H1 (cell line): ENCODE measurements around the gene C2CD3. TPM values are rescaled to one million over a fixed set of nuclear protein-coding genes. Genes with fewer than 3 reads are reported as not detected.

ENCODE experiments used
- CTCF ChIA-PET: fragments of 300-600 bp; sonication (Branson Sonifier 250); formaldehyde crosslinking; loops from one replicate; lab custom pipeline; 2021; ENCODE audit not compliant: partially characterized antibody; lab: Charles Lee
- POLR2A ChIA-PET: fragments of 300-600 bp; sonication (Branson Sonifier 250); formaldehyde crosslinking; loops from one replicate; lab custom pipeline; 2021; ENCODE audit warnings: inconsistent platforms; ENCODE audit not compliant: partially characterized antibody; lab: Charles Lee
- DNase-seq, 2 experiments: peaks; one replicate each; pipeline versions ENCODE4 v3.0.0 to v3.0.0-alpha.2; 2010 to 2022; ENCODE audit warnings: low spot score in 2 of 2, low read depth in 1 of 2, mixed read lengths in 1 of 2
- FAIRE-seq: peaks from 2 replicates; lab custom pipeline; 2011; peaks lifted over from hg19 to GRCh38; lab: Jason Lieb, UNC
- H2AFZ ChIP-seq: 2 replicates; pipeline ENCODE4 v1.8.1; 2012; ENCODE audit warnings: low read length, inconsistent platforms
- H2AK5ac ChIP-seq: 2 replicates; pipeline ENCODE4 v1.6.1; 2013; ENCODE audit warnings: low read depth, low read length
- H2BK120ac ChIP-seq: replicated peaks from 2 replicates; pipeline ENCODE3; 2013; ENCODE audit warnings: low read depth, low read length, inconsistent platforms
- H2BK12ac ChIP-seq: 2 replicates; pipeline ENCODE4 v1.6.1; 2013; ENCODE audit warnings: low read depth, low read length
- H2BK15ac ChIP-seq: 2 replicates; pipeline ENCODE4 v1.6.1; 2013; ENCODE audit warnings: low read length
- H2BK20ac ChIP-seq: 2 replicates; pipeline ENCODE4 v1.6.1; 2013; ENCODE audit warnings: low read length
- H2BK5ac ChIP-seq: 2 replicates; pipeline ENCODE4 v1.6.1; 2013; ENCODE audit warnings: low read depth, low read length
- H3K14ac ChIP-seq: 2 replicates; pipeline ENCODE4 v1.6.1; 2013; ENCODE audit warnings: inconsistent platforms; ENCODE audit not compliant: insufficient read length
- H3K18ac ChIP-seq: 2 replicates; pipeline ENCODE4 v1.6.1; 2013; ENCODE audit warnings: low read length; ENCODE audit errors: extremely low read depth
- H3K23ac ChIP-seq: 2 replicates; pipeline ENCODE4 v1.6.1; 2013; ENCODE audit warnings: inconsistent platforms; ENCODE audit not compliant: insufficient read length
- H3K23me2 ChIP-seq: 2 replicates; pipeline ENCODE4 v1.6.1; 2013; ENCODE audit warnings: low read depth, low read length
- H3K27ac ChIP-seq: 2 replicates; pipeline ENCODE4 v1.6.1; 2011; ENCODE audit warnings: low read depth, low read length, inconsistent platforms
- H3K27me3 ChIP-seq, 4 experiments: replicated peaks in 1 of 4; 1 replicate in 1 of 4; 2 replicates in 3 of 4; pipeline versions ENCODE4 v1.6.1 to v1.8.1; 2011 to 2013; ENCODE audit warnings: low read length in 3 of 4, mild to moderate bottlenecking in 3 of 4, inconsistent platforms in 2 of 4, mixed read lengths in 2 of 4, moderate library complexity in 1 of 4; ENCODE audit not compliant: control insufficient read depth in 3 of 4, insufficient read depth in 3 of 4; ENCODE audit errors: extremely low read depth in 1 of 4
- H3K36me3 ChIP-seq, 4 experiments: 2 replicates each; pipeline versions ENCODE4 v1.6.1 to v1.8.1; 2011 to 2013; ENCODE audit warnings: mild to moderate bottlenecking in 4 of 4, low read length in 3 of 4, moderate library complexity in 2 of 4, control low read depth in 1 of 4, inconsistent platforms in 1 of 4; ENCODE audit not compliant: insufficient read depth in 4 of 4, control insufficient read depth in 2 of 4
- H3K4ac ChIP-seq: replicated peaks from 2 replicates; pipeline ENCODE3; 2013; ENCODE audit warnings: low read length, low read depth, mixed read lengths, inconsistent platforms; ENCODE audit not compliant: insufficient read length
- H3K4me1 ChIP-seq, 4 experiments: replicated peaks in 1 of 4; 1 replicate in 1 of 4; 2 replicates in 3 of 4; pipeline versions ENCODE4 v1.6.1 to v1.8.1; 2011 to 2013; ENCODE audit warnings: low read length in 3 of 4, inconsistent platforms in 2 of 4, mixed read lengths in 1 of 4; ENCODE audit not compliant: insufficient read depth in 4 of 4, control insufficient read depth in 3 of 4
- H3K4me2 ChIP-seq, 2 experiments: 2 replicates each; pipeline versions ENCODE4 v1.6.1 to v1.8.1; 2011 to 2013; ENCODE audit warnings: low read depth in 2 of 2, low read length in 2 of 2, control low read depth in 1 of 2, inconsistent platforms in 1 of 2, mild to moderate bottlenecking in 1 of 2; ENCODE audit not compliant: insufficient read depth in 1 of 2
- H3K4me3 ChIP-seq, 4 experiments: fragments of 200-600, 300-600 bp in 1 of 4; sonication (generic), shearing (Covaris generic), sonication (Bioruptor Twin) in 1 of 4; 2 replicates each; pipeline versions ENCODE4 v1.5.1 to v1.8.1; 2011 to 2016; ENCODE audit warnings: low read length in 4 of 4, low read depth in 3 of 4, control low read depth in 2 of 4, inconsistent platforms in 2 of 4, mild to moderate bottlenecking in 2 of 4, mixed read lengths in 1 of 4, moderate library complexity in 1 of 4; ENCODE audit not compliant: insufficient read depth in 2 of 4; ENCODE audit errors: extremely low read depth in 1 of 4
- H3K56ac ChIP-seq: replicated peaks from 2 replicates; pipeline ENCODE3; 2013; ENCODE audit warnings: low read depth, mild to moderate bottlenecking, mixed read lengths, low read length, inconsistent platforms; ENCODE audit not compliant: insufficient read length
- H3K79me1 ChIP-seq: 2 replicates; pipeline ENCODE4 v1.6.1; 2013; ENCODE audit warnings: low read depth, low read length, control low read depth
- H3K79me2 ChIP-seq, 2 experiments: 2 replicates each; pipeline versions ENCODE4 v1.6.1 to v1.8.1; 2012 to 2013; ENCODE audit warnings: low read length in 2 of 2, mild to moderate bottlenecking in 2 of 2, inconsistent platforms in 1 of 2; ENCODE audit not compliant: insufficient read depth in 2 of 2, control insufficient read depth in 1 of 2
- H3K9ac ChIP-seq, 4 experiments: replicated peaks in 1 of 4; 1 replicate in 1 of 4; 2 replicates in 3 of 4; pipeline versions ENCODE4 v1.6.1 to v1.8.1; 2011 to 2013; ENCODE audit warnings: low read depth in 3 of 4, low read length in 3 of 4, control low read depth in 2 of 4, mild to moderate bottlenecking in 2 of 4, moderate library complexity in 2 of 4, inconsistent platforms in 1 of 4; ENCODE audit errors: extremely low read depth in 1 of 4
- H3K9me3 ChIP-seq, 2 experiments: 2 replicates each; pipeline versions ENCODE4 v1.6.1 to v1.8.1; 2012 to 2013; ENCODE audit warnings: mild to moderate bottlenecking in 2 of 2, moderate library complexity in 2 of 2, control low read depth in 1 of 2, inconsistent platforms in 1 of 2, low read depth in 1 of 2, low read length in 1 of 2, mixed read lengths in 1 of 2; ENCODE audit not compliant: insufficient read depth in 2 of 2
- H4K20me1 ChIP-seq, 2 experiments: replicated peaks in 1 of 2; 2 replicates each; pipeline versions ENCODE3 to v1.8.1; 2011 to 2013; ENCODE audit warnings: inconsistent platforms in 2 of 2, low read length in 2 of 2, mild to moderate bottlenecking in 1 of 2; ENCODE audit not compliant: insufficient read depth in 2 of 2, control insufficient read depth in 1 of 2
- H4K5ac ChIP-seq: 2 replicates; pipeline ENCODE4 v1.6.1; 2013; ENCODE audit warnings: low read length, low read depth, mixed read lengths, inconsistent platforms; ENCODE audit not compliant: insufficient read length
- H4K8ac ChIP-seq: 2 replicates; pipeline ENCODE4 v1.8.0; 2013; ENCODE audit warnings: mild to moderate bottlenecking, moderate library complexity, low read length, inconsistent platforms; ENCODE audit not compliant: insufficient read depth; ENCODE audit errors: extremely low read depth
- H4K91ac ChIP-seq: replicated peaks from 2 replicates; pipeline ENCODE3; 2013; ENCODE audit warnings: low read length, mixed read lengths, inconsistent platforms; ENCODE audit not compliant: insufficient read length
- EP300 ChIP-seq, 2 experiments: IDR thresholded peaks; 1 replicate in 1 of 2; 2 replicates in 1 of 2; pipeline ENCODE4 v1.6.1; 2011 to 2012; ENCODE audit warnings: low read depth in 2 of 2, low read length in 2 of 2, mild to moderate bottlenecking in 2 of 2, borderline replicate concordance in 1 of 2, inconsistent platforms in 1 of 2, moderate library complexity in 1 of 2
- WGBS, 2 experiments: shearing (Covaris generic) in 1 of 2; methylation state at CpG; one replicate each; pipeline versions ENCODE4 v1.1.6 to v1.1.7; 2013 to 2015; ENCODE audit warnings: low lambda C conversion rate in 2 of 2, mixed read lengths in 2 of 2, inconsistent platforms in 1 of 2, low coverage in 1 of 2, missing lambda C conversion rate in 1 of 2; ENCODE audit not compliant: insufficient replicate concordance in 2 of 2, insufficient coverage in 1 of 2, insufficient read length in 1 of 2; ENCODE audit errors: extremely low coverage in 1 of 2, missing lambda C conversion rate in 1 of 2; 5-methylcytosine and 5-hydroxymethylcytosine counted together
- polyA plus RNA-seq, 7 experiments: library from polyadenylated mRNA; depleted of rRNA in 3 of 7; stranded (reverse) in 5 of 7; unstranded in 2 of 7; fragments of >200 nt in 5 of 7; fragments of 200-250 nt in 2 of 7; gene quantifications; 1 replicate in 5 of 7; 2 replicates in 1 of 7; 4 replicates in 1 of 7; pipeline versions ENCODE4 v1.2.1 to v1.2.3, GENCODE V29; 2011 to 2013; ENCODE audit warnings: missing spikeins in 2 of 7, mixed read lengths in 2 of 7
- total RNA-seq: library from RNA; stranded (reverse); fragmentation: NEBNext Ultra II Directional; extraction: Animal tissue kit (Norgen Biotek cat#: 25700); gene quantifications from 2 replicates; pipeline ENCODE4 v1.2.1, GENCODE V29; 2021
- TF ChIP-seq, protein P1 (sequence below): IDR thresholded peaks from 2 replicates; pipeline ENCODE4 v1.6.1; 2011; ENCODE audit warnings: low read length, improper control_type of control experiment

C2CD3 gene
- total and polyA plus RNA-seq, 2 of the 8 experiments (the other 6 are each of a cell fraction or from before 2014, with no cell fraction given), result 11.0 to 29.1 TPM

DNA sequence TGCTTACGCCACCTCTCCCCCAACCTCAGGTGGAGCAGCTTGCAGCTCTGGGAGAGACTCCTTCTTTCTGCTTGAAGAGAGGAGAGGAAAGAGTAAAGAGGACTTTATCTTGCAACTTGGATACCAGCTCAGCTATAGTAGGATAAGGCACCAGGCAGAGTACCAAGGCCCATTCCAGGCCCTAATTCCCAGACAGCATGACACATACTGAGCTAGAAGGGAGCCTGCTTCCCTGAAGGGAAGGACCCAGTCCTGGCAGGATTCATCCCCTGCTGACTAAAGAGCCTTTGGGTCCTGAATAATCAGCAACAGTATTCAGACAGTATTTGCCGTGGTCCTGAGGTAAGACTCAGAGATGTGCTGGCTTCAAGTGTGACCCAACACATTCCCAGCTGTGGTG, 41.7 kb upstream of the C2CD3 start:
- no peak for TF ChIP-seq EP300 (IDR thresholded peaks at IDR 0.05; ENCODE audit: borderline replicate concordance in 1 of 2, low read depth in 2 of 2, low read length in 2 of 2)
- TF ChIP-seq, protein P1, sequence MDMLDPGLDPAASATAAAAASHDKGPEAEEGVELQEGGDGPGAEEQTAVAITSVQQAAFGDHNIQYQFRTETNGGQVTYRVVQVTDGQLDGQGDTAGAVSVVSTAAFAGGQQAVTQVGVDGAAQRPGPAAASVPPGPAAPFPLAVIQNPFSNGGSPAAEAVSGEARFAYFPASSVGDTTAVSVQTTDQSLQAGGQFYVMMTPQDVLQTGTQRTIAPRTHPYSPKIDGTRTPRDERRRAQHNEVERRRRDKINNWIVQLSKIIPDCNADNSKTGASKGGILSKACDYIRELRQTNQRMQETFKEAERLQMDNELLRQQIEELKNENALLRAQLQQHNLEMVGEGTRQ, result no peak
- 94% methylated on average over 2 of the region's 2 CpGs; no CpG with 5 or more reads in 1 of the 2 experiments for WGBS, 2 experiments
- no peak for FAIRE-seq
- H2AK5ac ChIP-seq, result no peak overlapping the region
- no peak overlapping the region for H3K4ac ChIP-seq
- H3K56ac ChIP-seq, result no peak overlapping the region
- no peaks in the 10 kb centered on the region for H3K9me3 ChIP-seq
- no peak overlapping the region for H4K5ac ChIP-seq
- no peak overlapping the region for H3K18ac ChIP-seq
- no peaks in the 10 kb centered on the region for H3K27me3 ChIP-seq
- no peak overlapping the region for H4K8ac ChIP-seq
- no peak overlapping the region for H3K14ac ChIP-seq
- H2AFZ ChIP-seq, result no peak overlapping the region
- ChIA-PET CTCF (interaction anchor here (1.2 kb wide), 1 partner anchor 109 kb away, joined by 3 read pairs; no protein-coding TSS in a partner anchor), POLR2A (interaction anchor here (0.6 kb wide), 1 partner anchor 60 kb away, joined by 3 read pairs; no protein-coding TSS in a partner anchor)
- H2BK5ac ChIP-seq, result no peak overlapping the region
- no peak overlapping the region for H3K23ac ChIP-seq
- H2BK120ac ChIP-seq, result no peak overlapping the region
- H3K4me1 ChIP-seq, result peaks cover 0 to 2% (median 0%) of the 10 kb centered on the region in 4 experiments; a peak in 2 of 7 replicates
- no peak for DNase-seq
- H3K36me3 ChIP-seq, result peaks cover 0 to 10% (median 0%) of the 10 kb centered on the region in 4 experiments; a peak in 2 of 8 replicates
- no peaks in the 10 kb centered on the region for H3K79me1 ChIP-seq
- no peak overlapping the region for H3K9ac ChIP-seq
- no peak overlapping the region for H3K4me3 ChIP-seq
- H3K23me2 ChIP-seq, result no peaks in the 10 kb centered on the region
- H3K27ac ChIP-seq, result no peak overlapping the region
- H3K79me2 ChIP-seq, result no peaks in the 10 kb centered on the region
- no peak overlapping the region for H3K4me2 ChIP-seq
- no peak overlapping the region for H2BK20ac ChIP-seq
- no peak overlapping the region for H2BK15ac ChIP-seq
- no peak overlapping the region for H2BK12ac ChIP-seq
- no peaks in the 10 kb centered on the region for H4K20me1 ChIP-seq
- no peak overlapping the region for H4K91ac ChIP-seq
